HCT116 (cell line): ENCODE measurements around the gene GRIK5.

ENCODE experiments used
- ATF3 ChIP-seq: IDR thresholded peaks from 2 replicates; pipeline ENCODE4 v1.6.1; 2012
- EGR1 ChIP-seq: IDR thresholded peaks from 2 replicates; pipeline ENCODE4 v1.6.1; 2012; ENCODE audit warnings: low read depth
- EZH2 ChIP-seq: fragments of 200-600 bp; sonication (generic); IDR thresholded peaks from 2 replicates; pipeline ENCODE4 v1.6.1; 2017; ENCODE audit warnings: antibody characterized with exemption, mixed run types
- EZH2phosphoT487 ChIP-seq: fragments of 200-600 bp; IDR thresholded peaks from 2 replicates; pipeline ENCODE4 v1.6.1; 2018; ENCODE audit warnings: antibody characterized with exemption, borderline replicate concordance
- JUND ChIP-seq: IDR thresholded peaks from 2 replicates; pipeline ENCODE4 v1.6.1; 2012
- POLR2A ChIP-seq: IDR thresholded peaks from 2 replicates; pipeline ENCODE4 v1.7.0; 2011; ENCODE audit warnings: borderline replicate concordance; ENCODE audit not compliant: insufficient read depth, insufficient read length; ENCODE audit errors: extremely low read depth
- POLR2AphosphoS5 ChIP-seq: IDR thresholded peaks from 2 replicates; pipeline ENCODE4 v1.6.1; 2011; ENCODE audit warnings: mild to moderate bottlenecking, low read depth, low read length, moderate library complexity
- RAD21 ChIP-seq: IDR thresholded peaks from 2 replicates; pipeline ENCODE4 v1.6.1; 2012; ENCODE audit warnings: low read depth, mild to moderate bottlenecking
- SRF ChIP-seq: IDR thresholded peaks from 2 replicates; pipeline ENCODE4 v1.6.1; 2012; ENCODE audit warnings: low read depth
- YY1 ChIP-seq: IDR thresholded peaks from 2 replicates; pipeline ENCODE4 v1.6.1; 2011; ENCODE audit warnings: low read length, low read depth, moderate library complexity, mild to moderate bottlenecking; ENCODE audit not compliant: insufficient replicate concordance; ENCODE audit errors: extremely low read depth
- ZNF274 ChIP-seq: fragments of 200-500 bp; sonication (Bioruptor generic); IDR thresholded peaks from 2 replicates; pipeline ENCODE4 v1.6.1; 2014; ENCODE audit warnings: mild to moderate bottlenecking, low read depth, low read length, inconsistent platforms
- TF ChIP-seq, protein P1 (sequence below), 3 experiments: fragments of 200-600 bp in 1 of 3; sonication (generic) in 1 of 3; IDR thresholded peaks in 2 of 3; conservative IDR thresholded peaks in 1 of 3; 2 replicates each; pipeline ENCODE4 v1.5.1; 2012 to 2017; ENCODE audit warnings: low read depth in 2 of 3, low read length in 2 of 3, antibody characterized with exemption in 1 of 3, borderline replicate concordance in 1 of 3, control low read depth in 1 of 3, mild to moderate bottlenecking in 1 of 3, mixed read lengths in 1 of 3, mixed run types in 1 of 3, moderate library complexity in 1 of 3; ENCODE audit not compliant: insufficient read depth in 1 of 3

DNA sequence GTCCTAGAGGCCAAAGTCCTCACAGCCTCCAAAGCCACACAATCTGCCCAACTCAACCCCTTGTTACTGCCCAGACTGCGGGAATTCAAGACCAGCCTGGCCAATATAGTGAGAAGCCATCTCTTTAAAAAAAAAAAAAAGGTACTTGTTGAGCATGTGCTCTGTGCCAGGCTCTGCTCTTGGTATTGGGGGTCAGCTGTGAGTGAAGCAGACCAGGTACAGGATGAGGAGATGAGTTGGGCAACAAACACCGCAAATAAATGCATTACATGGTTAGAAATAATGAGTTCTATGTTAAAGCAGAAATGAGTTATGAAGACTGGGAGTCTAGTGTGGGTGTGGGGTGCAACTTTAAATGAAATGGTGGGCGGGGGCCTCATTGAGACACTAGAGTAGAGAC is 9.9 kb downstream of the GRIK5 start:
- TF ChIP-seq, protein P1, sequence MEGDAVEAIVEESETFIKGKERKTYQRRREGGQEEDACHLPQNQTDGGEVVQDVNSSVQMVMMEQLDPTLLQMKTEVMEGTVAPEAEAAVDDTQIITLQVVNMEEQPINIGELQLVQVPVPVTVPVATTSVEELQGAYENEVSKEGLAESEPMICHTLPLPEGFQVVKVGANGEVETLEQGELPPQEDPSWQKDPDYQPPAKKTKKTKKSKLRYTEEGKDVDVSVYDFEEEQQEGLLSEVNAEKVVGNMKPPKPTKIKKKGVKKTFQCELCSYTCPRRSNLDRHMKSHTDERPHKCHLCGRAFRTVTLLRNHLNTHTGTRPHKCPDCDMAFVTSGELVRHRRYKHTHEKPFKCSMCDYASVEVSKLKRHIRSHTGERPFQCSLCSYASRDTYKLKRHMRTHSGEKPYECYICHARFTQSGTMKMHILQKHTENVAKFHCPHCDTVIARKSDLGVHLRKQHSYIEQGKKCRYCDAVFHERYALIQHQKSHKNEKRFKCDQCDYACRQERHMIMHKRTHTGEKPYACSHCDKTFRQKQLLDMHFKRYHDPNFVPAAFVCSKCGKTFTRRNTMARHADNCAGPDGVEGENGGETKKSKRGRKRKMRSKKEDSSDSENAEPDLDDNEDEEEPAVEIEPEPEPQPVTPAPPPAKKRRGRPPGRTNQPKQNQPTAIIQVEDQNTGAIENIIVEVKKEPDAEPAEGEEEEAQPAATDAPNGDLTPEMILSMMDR (IDR thresholded peaks at IDR 0.05 in 2 of 3, conservative IDR thresholded peaks at IDR 0.05 in 1 of 3; ENCODE audit: borderline replicate concordance in 1 of 3, insufficient read depth in 1 of 3, low read depth in 2 of 3, low read length in 2 of 3) = no peak
- TF ChIP-seq EZH2phosphoT487 (no peak), POLR2A (no peak), EZH2 (no peak), RAD21 (no peak), ATF3 (no peak), JUND (no peak), YY1 (no peak), EGR1 (no peak), SRF (no peak), ZNF274 (no peak), POLR2AphosphoS5 (no peak)
